22Rv1 (cell line): ENCODE measurements around the gene STUM.

Source experiments
- H3K27ac ChIP-seq: fragments of 450-650 bp; 2 replicates; pipeline ENCODE4 v1.5.1; 2017
- ZFX ChIP-seq: fragments of 450-650 bp; IDR thresholded peaks from 2 replicates; pipeline ENCODE4 v1.6.1; 2017; ENCODE audit warnings: antibody characterized with exemption, borderline replicate concordance
- TF ChIP-seq, protein P1 (sequence below): fragments of 450-650 bp; IDR thresholded peaks from 2 replicates; pipeline ENCODE4 v1.5.1; 2017; ENCODE audit warnings: mild to moderate bottlenecking

STUM gene

DNA sequence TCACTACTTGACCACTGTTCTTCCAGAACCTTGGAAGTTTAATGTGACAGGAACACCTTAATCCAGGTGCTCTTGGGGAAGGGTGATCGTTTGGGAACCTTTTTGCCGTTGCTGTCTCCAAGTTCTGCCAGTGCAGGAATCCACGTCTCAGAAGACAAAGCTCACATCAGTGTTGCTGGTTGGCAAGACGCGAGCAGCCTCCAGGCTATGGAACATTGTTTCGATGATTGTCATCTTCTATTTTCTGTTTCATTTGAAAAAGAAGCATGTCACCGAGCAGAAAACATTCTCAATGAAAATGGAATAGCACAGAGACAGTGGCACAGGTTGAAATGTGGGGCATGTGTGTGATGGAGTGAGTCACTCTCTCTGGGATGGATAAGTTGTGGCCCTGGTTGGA, 11.7 kb downstream of the STUM start:
- no peak overlapping the region for H3K27ac ChIP-seq
- no peak for TF ChIP-seq ZFX
- TF ChIP-seq, protein P1, sequence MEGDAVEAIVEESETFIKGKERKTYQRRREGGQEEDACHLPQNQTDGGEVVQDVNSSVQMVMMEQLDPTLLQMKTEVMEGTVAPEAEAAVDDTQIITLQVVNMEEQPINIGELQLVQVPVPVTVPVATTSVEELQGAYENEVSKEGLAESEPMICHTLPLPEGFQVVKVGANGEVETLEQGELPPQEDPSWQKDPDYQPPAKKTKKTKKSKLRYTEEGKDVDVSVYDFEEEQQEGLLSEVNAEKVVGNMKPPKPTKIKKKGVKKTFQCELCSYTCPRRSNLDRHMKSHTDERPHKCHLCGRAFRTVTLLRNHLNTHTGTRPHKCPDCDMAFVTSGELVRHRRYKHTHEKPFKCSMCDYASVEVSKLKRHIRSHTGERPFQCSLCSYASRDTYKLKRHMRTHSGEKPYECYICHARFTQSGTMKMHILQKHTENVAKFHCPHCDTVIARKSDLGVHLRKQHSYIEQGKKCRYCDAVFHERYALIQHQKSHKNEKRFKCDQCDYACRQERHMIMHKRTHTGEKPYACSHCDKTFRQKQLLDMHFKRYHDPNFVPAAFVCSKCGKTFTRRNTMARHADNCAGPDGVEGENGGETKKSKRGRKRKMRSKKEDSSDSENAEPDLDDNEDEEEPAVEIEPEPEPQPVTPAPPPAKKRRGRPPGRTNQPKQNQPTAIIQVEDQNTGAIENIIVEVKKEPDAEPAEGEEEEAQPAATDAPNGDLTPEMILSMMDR: no peak

DNA sequence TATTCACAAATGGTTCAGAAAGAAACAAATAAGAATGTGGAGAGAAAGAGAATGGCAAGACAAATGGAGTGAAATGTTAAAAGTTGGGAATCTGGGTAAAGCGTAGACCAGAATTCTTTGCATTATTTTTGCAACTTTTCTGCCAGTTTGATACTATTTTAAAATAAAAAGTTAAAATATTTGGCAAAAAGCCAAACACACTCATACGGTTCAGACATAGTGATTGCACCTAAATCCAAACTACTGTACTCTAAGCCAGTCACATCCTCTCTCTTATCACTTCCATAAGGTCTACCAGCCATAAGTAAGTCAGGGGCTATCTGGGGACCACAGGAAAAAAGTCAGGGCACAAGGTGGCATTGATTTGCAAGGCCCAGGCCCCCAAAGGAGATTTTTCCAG, 14.4 kb downstream of the STUM start:
- TF ChIP-seq, protein P1: no peak
- TF ChIP-seq ZFX: no peak
- no peak overlapping the region for H3K27ac ChIP-seq

DNA sequence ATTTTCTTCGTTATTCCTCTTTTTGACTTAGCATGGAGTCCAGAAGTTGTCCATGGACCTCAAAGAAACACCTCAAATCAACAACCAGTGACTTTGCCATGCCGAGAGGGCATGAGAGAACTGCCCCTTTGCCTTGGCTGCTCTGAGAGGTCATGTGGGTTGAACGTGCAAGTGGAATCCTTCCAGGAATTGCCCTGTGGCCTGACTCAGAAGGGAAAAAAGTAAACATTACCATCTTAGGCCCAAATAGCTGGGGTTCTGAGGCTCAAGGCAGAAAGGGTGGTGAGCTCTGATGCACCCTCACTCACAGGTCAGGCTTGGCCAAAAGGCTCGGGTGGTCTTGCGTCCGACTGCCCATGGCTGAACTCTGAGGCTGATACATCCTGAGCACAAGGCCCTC, 15.1 kb downstream of the STUM start:
- no peak overlapping the region for H3K27ac ChIP-seq
- no peak for TF ChIP-seq ZFX
- TF ChIP-seq, protein P1: no peak

DNA sequence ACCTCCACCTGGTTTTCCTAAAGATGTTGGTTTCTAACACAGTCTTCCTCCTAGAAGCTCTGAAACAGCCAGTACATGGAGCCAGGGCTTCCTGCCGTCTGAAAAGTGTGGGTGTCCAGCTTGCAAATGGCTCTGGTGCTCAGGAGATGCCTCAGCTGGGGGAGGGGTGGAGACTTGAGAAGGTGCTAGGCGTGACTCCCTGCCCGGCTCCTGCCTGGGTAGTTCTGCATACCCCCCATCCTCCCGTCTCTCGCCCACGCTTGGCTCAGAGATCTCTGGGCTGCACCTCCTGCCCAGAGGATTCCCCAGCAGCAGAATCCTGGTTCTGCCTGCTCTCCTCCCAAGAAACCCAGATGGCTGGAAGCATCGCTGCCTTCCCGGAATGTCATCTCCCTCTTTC, 16.9 kb downstream of the STUM start:
- no peak overlapping the region for H3K27ac ChIP-seq
- TF ChIP-seq, protein P1: no peak
- TF ChIP-seq ZFX: no peak

DNA sequence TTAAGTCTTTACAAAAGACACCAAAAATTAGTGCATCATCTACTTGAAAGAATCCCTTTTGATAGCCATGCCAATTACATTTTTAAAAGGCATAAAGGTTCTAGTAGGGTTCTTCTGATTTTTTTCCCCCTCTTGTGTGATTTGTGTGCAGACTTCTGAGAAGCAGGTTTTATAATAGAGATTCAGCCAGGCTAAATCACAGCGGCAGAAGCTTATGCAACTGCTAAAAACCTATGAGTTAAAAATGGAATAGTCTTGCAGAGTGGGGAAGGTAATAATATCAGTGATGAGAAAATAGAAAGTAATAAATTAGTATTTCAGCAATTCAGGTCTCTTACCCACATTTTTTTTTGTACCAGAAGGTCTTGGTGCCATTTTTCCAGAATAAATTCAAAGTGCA, 17.7 kb downstream of the STUM start:
- no peak overlapping the region for H3K27ac ChIP-seq
- TF ChIP-seq, protein P1: no peak
- no peak for TF ChIP-seq ZFX

DNA sequence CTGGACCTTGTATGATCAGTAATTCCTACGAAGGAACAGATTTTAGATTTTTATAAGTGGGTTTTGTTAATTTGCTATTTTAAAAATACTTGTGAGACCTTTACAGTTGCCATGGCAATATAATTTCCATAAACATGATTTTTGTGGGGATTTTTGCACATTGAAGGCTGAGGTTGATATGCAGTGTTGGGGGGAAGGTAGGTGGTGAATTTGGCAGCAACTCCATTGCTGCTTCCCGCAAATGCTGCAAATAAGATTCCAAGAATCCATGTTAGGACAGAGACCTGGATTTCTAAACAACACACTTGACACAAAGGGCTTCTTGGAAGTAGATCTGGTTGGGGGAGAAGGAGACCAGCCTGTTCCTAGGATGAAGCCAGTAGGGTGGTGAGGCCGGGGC, 18.2 kb downstream of the STUM start:
- TF ChIP-seq ZFX: no peak
- TF ChIP-seq, protein P1: no peak
- H3K27ac ChIP-seq: no peak overlapping the region

DNA sequence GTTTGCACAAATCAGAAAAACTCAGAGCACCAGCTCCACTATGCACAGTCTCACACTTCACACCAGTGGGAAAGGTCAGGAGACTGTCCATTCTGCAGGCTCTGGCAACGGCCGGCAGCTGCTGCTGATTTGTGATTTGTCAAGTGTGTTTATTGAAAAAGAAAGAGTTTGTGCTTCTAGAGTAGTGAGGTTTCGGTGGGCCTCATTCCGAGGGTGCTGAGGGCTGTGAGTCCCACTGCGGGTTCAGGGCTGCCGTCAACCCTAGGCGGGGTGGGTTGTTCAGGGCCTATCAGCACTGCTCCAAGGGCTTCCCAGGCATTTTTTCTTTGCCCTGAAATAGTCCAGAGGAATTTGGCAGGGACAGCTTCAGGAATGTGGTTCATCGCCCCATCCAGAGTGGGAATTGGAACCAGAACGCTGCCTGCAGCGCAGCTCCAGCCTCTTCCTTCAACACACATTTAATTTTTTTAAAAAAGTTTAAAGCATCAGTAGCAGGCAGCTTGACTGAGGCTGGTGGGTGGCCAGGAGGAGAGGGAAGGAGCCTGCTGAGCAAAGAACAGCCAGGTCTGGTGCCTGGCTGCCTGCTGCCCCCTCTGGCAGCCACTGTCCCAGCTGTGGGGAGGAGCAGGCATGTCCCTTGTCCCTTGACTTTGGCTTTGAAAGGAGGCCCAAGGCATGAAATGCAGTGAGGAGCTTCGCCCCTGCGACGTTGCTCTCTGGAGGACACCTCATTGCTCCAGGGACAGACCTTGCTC, 19.7 kb downstream of the STUM start:
- no peak overlapping the region for H3K27ac ChIP-seq
- TF ChIP-seq ZFX: no peak
- TF ChIP-seq, protein P1: peak; percentile 58
